Activated T-helper 1 cell treated with anti-CD3 and anti-CD28 coated beads, Interleukin-2, amount 50 U/mL, for 16 hours (primary cell): ENCODE measurements around the gene ATG4C.
"Not testable (repeated sequence)": the region's sequence is repeated elsewhere in the genome, so short reads cannot be mapped to it uniquely, and the experiment has no call there.

Source experiments
- DNase-seq, 2 donors: peaks; one replicate each; pipeline ENCODE4 v3.0.0-alpha.2; 2020; ENCODE audit warnings: low read depth in 1 of 2, low spot score in 1 of 2

Gene ATG4C

DNA sequence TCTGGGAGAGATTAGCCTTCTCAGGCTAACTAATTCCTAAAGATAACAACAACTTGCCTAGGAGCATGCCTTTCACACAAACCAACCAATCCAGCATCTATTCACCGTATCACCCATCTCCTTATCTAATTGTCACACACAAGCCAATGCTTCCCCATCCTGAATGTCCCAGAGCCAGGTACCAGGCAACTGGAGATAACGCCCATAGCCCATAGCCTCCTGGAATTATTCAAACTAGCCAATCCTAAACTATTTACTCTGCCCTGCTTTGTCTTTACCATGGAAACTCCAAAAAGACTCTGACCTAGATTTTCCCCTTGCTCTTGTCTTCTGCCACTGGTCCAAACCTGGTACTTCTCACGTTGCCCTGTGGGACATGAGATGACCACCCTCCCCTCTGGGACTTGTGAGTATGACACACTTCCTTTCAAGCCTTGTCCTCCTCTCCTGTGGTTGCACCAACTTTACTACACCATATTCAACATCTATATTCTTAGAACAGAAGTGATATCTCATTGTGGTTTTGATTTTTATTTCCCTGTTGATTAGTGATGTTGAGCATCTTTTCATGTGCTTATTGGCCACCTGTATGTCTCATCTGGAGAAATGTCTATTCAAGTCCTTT lies 8.8 kb upstream of the ATG4C start:
- DNase-seq: no peak

GRCh38 chr1:62778208-62778607 lies 5.7 kb upstream of the ATG4C start:
- no peak for DNase-seq

GRCh38 chr1:62781841-62782543 lies 1.9 kb upstream of the ATG4C start:
- DNase-seq: no peak

- DNase-seq: not testable (repeated sequence)
These were observed 1.3 kb upstream of the ATG4C start for GRCh38 chr1:62782544-62783212.

DNA sequence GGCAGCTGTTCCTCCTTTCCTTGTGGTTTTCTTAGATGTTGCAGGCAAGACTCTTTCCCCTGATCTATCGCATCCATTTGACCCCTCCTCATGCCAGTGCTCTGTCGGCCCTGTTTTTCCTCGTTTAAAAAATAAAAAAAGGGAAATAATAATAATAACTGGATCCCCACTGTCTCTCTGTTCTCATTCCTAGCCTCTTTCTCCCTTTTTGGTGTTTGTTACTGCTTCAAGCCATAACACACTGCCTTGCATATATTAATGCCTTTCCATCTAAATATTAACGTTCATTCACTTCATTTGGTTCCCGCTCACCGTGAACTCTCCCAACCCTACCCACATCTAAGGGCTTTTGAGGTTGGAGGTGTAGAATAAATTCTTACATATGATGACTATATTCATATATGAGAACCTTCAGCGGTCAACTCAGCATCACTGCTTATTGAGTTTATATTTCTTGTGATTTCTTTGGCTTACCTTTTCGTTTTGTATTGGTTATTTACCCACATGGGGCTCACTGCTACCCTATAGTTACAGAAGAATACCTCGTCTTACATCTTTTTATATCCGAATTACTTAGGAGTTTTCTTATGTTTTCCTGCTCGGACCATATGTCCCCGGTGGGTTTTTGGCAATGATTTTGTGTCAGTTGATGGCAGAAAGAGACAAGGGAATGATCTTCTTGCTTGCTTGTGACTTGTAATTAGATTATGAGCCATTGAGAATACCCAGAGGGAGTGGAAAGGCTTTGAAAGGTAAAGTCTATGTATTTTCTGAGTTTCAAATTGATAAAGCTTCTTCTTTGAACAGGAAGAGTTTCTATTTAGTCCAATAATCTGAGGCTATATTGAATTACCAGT lies 805 bp downstream of the ATG4C start:
- DNase-seq: no peak

DNA sequence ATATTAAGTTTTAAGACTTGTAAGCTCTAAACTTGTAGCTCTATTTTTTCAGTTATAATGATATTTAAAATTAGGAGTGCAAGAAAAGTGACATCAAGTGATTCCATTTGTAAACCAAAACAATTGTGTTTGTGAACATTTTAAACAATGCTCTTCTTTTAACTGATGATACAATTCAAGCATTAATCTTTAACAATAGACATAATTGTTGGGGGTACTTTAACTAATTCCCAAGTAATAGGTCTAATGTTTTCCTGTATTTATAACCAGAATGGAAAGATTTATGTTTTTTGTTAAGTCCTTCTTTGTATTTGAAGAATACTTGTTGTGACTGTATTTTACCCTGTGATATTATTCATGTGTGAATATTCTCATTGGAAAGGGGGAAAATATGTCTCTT lies 6.8 kb downstream of the ATG4C start:
- DNase-seq: no peak

GRCh38 chr1:62794053-62794452 lies 10.1 kb downstream of the ATG4C start:
- DNase-seq: no peak

DNA sequence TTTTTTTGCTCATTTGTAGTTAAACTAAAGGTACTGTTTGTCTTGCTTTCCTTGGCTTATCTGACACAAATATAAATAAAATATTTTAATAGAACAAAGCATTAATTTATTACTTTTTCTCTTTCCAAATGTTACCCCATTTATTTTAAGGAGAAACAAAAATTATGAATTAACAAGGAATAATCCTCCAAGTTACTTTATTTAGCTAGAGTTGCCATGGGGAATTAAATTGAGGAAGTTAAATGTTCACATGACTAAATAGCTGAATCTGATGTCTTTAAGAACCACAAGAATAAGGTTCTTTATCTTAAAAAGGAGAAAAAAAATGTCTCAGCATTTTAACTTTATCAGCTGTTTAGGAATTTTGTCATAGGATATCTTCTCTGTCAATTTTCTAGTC lies 12.3 kb downstream of the ATG4C start:
- DNase-seq: no peak

- DNase-seq: no peak
These were observed 15.8 kb downstream of the ATG4C start for GRCh38 chr1:62799688-62800087.

GRCh38 chr1:62800281-62800680 lies 16.3 kb downstream of the ATG4C start:
- DNase-seq: no peak

- DNase-seq: no peak
These were observed 16.9 kb downstream of the ATG4C start for GRCh38 chr1:62800825-62801306.

GRCh38 chr1:62809788-62810187 lies 25.9 kb downstream of the ATG4C start:
- no peak for DNase-seq

DNA sequence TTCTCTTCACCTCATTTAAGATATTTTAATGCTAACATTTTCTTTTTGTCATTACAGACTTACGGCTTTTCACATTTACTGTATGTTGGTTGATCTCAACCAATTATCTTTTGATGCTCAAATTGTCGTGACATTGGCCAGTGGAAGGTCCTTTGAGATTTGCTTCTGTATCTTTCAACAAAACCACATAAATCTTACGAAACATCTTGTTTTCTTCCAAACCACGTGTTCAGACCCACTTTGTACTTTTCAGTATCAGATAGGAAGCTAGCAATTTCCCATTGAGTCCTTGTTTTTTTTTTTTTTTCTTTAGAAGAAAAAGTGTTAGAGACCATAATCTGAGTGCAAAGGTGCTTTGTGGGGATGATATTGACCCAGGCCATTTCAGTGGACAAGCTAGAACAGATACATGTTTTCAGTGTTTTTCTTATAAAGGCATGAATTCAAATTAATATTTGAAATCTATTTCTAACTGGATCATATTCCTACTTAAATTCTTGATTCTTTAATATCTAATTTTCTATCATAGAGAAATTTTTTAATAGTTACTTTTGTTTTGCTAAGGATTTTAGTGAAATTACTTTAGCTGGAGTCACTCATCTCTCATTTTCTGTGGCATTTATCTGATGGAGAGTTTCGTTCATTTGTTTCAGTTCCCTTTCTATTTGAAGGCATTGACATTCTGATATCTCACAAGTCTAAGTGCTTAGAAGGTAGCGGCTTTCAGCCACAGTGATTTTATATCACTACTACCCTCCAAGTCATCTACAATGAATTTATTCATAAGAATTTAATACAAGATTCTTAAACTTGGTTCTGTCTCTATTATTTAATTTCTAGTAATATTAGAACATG lies 26.7 kb downstream of the ATG4C start:
- DNase-seq: no peak

DNA sequence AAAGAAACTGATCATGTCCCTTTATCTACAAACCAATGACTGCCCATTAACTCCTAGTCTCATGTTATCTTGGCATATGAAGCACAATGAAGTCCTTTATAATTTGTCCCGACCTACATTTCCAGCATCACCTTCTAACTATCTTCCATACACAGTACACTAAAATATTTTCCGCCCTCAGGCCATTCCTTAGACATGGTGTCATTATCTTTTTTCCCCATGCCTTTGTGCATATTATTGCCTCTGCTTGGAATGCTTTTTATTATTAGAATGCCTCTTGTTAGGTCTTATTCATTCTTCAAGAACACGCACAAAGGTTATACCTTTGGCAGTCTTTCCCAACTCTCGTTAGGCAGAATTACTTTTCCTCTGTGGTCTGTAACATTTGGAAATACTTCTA lies 39.6 kb downstream of the ATG4C start:
- DNase-seq: no peak

DNA sequence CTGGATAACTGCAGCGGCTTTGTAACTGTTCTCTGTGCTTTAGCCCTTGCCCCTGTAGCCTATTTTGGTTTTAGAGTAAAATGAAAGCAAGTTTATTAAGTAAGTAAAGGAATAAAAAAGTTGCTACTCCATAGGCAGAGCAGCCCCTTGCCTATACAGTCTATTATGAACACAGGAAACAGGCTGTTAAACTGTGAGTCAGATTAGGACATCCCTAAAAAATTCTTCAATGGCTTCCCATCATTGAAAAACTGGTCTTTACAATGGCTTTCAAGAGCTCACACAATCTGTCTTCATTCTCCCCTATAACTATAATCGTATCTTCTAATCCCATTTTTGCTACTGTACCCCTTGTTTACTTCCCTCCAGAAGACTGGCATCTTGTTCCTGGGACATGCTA lies 43.0 kb downstream of the ATG4C start:
- no peak for DNase-seq

DNA sequence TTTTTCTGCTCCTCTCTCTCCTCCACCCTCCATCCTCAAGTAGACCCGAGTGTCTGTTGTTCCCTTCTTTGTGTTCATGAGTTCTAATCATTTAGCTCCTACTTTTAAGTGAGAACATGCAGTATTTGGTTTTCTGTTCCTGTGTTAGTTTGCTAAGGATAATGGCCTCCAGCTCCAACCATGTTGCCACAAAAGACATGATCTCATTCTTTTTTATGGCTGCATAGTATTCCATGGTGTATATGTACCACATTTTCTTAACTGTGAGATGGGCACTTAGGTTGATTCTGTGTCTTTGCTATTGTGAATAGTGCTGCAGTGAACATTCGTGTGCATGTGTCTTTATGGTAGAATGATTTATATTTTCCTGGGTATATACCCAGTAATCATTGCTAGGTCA lies 43.9 kb downstream of the ATG4C start:
- not testable (repeated sequence) for DNase-seq

DNA sequence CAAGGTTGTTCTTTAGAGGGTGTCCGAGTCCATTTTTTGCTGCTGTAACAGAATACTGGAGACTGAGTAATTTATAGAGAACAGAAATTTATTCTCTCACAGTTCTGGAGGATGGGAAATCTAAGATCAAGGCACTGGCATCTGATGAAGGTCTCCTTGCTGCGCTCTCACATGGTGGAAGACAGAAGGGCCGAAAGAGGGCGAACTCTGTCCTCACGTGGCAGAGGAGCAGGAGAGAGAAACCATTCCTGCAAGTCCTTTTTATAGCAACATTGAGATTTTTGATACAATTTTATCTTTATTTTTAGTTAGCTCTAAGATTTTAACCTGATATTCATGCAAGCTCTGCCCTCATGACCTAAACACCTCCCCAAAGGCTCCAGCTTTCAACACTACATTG lies 48.3 kb downstream of the ATG4C start:
- DNase-seq: no peak

DNA sequence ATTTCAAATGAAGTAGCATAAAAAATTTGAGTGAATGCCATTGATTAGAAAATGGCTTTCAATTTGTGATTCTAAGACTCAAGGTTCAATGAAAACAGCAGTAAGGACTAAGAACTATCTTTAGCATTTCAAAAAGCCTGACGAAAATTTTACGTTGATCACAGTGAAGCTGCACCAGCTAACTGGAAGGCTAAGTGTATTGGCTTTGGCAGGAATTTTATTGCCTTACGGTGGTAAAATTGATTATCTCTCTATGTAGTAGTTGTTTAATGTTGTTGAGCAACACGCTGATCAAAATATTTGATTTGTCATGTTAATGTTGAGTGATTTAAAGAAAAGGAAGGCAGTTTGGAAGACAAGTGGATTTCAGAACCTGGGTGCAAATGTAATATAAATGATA lies 49.6 kb downstream of the ATG4C start:
- DNase-seq: no peak

GRCh38 chr1:62834400-62834961 lies 50.5 kb downstream of the ATG4C start:
- DNase-seq: no peak

DNA sequence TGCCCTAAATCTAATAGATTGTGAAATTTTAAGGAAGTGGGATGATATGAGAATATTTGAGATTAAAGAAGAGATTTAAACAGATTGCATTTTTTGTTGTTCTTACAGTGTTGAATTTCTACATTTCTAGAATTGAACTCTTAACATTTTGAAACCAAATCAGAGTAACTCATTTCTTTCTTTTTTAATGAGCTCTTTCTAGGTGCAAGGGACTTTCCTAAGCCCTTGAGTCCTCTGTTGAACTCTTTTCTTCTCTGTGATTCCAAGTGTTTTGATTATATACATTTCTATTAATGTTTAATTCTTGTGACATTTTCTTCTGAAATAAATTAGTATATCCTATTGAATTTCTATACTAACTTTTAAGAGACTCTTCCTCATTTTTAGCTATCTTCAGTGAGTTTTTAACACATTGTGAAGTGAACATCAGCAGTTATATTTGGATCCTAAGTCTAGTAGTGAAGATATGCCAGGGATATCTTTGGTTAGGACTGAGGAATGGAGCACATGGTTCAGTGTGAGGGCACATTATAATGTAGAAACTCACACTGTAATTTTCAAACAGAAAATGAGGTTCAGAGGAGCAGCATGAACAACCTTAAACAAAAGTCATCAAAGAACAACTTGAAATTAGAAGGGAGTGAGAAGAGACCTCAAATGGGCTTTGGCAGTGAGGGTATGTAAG lies 53.1 kb downstream of the ATG4C start:
- DNase-seq: no peak
